IMR-90 (cell line): ENCODE data around the gene CILP. TPM values are rescaled to one million over a fixed set of nuclear protein-coding genes. Genes with fewer than 3 reads are reported as not detected.
"Not testable (repeated sequence)": the region's sequence is repeated elsewhere in the genome, so short reads cannot be mapped to it uniquely, and the experiment has no call there.

Source experiments
- ATAC-seq: fragments of 200-7000 bp; cut with Tn5 transposase; 2 replicates; pipeline ENCODE4 v1.9.1; 2020; ENCODE audit warnings: low read depth, mild to moderate bottlenecking, moderate library complexity
- BruUV-seq: library from RNA; stranded (reverse); fragments of 400-500 nt; replicated peaks from 2 replicates; lab custom pipeline; 2021; lab: Mats Ljungman, UMichigan
- CTCF ChIA-PET: fragments of 300-600 bp; formaldehyde crosslinking; extraction: SDS; loops from one replicate; lab custom pipeline; 2021; ENCODE audit warnings: antibody characterized with exemption; lab: Yijun Ruan, JAX
- POLR2A ChIA-PET: fragments of 300-600 bp; sonication (Branson Sonifier 250); formaldehyde crosslinking; loops from one replicate; lab custom pipeline; 2022; ENCODE audit warnings: antibody characterized with exemption; ENCODE audit not compliant: unreplicated experiment; lab: Charles Lee
- DNase-seq: peaks from one replicate; pipeline ENCODE4 v3.0.0; 2013
- H2AFZ ChIP-seq: replicated peaks from 2 replicates; pipeline ENCODE3; 2013; ENCODE audit warnings: low read length, mild to moderate bottlenecking; ENCODE audit not compliant: poor library complexity
- H2AK5ac ChIP-seq: 2 replicates; pipeline ENCODE4 v1.6.1; 2013; ENCODE audit warnings: low read depth, low read length, inconsistent platforms
- H2AK9ac ChIP-seq: replicated peaks from 2 replicates; pipeline ENCODE3; 2013; ENCODE audit warnings: mild to moderate bottlenecking, low read depth, low read length, moderate library complexity; ENCODE audit not compliant: poor library complexity
- H2BK120ac ChIP-seq: 2 replicates; pipeline ENCODE4 v1.6.1; 2013; ENCODE audit warnings: low read depth, low read length, inconsistent platforms
- H2BK15ac ChIP-seq: 3 replicates; pipeline ENCODE4 v1.6.1; 2013; ENCODE audit warnings: low read depth, low read length, inconsistent platforms
- H2BK20ac ChIP-seq: 2 replicates; pipeline ENCODE4 v1.6.1; 2013; ENCODE audit warnings: low read depth, mild to moderate bottlenecking, inconsistent platforms, low read length, moderate library complexity
- H2BK5ac ChIP-seq: 2 replicates; pipeline ENCODE4 v1.6.1; 2013; ENCODE audit warnings: mild to moderate bottlenecking, low read depth, low read length, inconsistent platforms; ENCODE audit not compliant: poor library complexity, severe bottlenecking
- H3K14ac ChIP-seq: replicated peaks from 2 replicates; pipeline ENCODE4 v1.6.1; 2013; ENCODE audit warnings: low read depth, low read length, inconsistent platforms
- H3K18ac ChIP-seq: 2 replicates; pipeline ENCODE4 v1.6.1; 2013; ENCODE audit warnings: low read depth, low read length, control low read depth
- H3K23ac ChIP-seq: 2 replicates; pipeline ENCODE4 v1.6.1; 2013; ENCODE audit warnings: low read depth, low read length, inconsistent platforms
- H3K27ac ChIP-seq: 2 replicates; pipeline ENCODE4 v1.5.1; 2013; ENCODE audit warnings: mild to moderate bottlenecking, control low read depth, low read length; ENCODE audit not compliant: insufficient read depth
- H3K27me3 ChIP-seq: 2 replicates; pipeline ENCODE4 v1.6.1; 2013; ENCODE audit warnings: low read length; ENCODE audit not compliant: control insufficient read depth, insufficient read depth
- H3K36me3 ChIP-seq: 2 replicates; pipeline ENCODE4 v1.6.1; 2013; ENCODE audit warnings: low read length, mixed read lengths; ENCODE audit not compliant: control insufficient read depth, insufficient read depth
- H3K4ac ChIP-seq: 2 replicates; pipeline ENCODE4 v1.6.1; 2013; ENCODE audit warnings: low read depth, low read length, inconsistent platforms
- H3K4me1 ChIP-seq: 2 replicates; pipeline ENCODE4 v1.6.1; 2013; ENCODE audit warnings: low read length, mixed read lengths; ENCODE audit not compliant: control insufficient read depth, insufficient read depth
- H3K4me2 ChIP-seq: 2 replicates; pipeline ENCODE4 v1.6.1; 2013; ENCODE audit warnings: low read depth, mild to moderate bottlenecking, control low read depth, low read length, moderate library complexity
- H3K4me3 ChIP-seq: 2 replicates; pipeline ENCODE4 v1.5.1; 2013; ENCODE audit warnings: low read depth, mild to moderate bottlenecking, control low read depth, low read length, moderate library complexity; ENCODE audit not compliant: insufficient read depth
- H3K56ac ChIP-seq: 2 replicates; pipeline ENCODE4 v1.6.1; 2013; ENCODE audit warnings: low read length, inconsistent platforms; ENCODE audit not compliant: insufficient read depth; ENCODE audit errors: extremely low read depth
- H3K79me1 ChIP-seq, 2 experiments: 2 replicates each; pipeline ENCODE4 v1.6.1; 2013; ENCODE audit warnings: low read length in 2 of 2, inconsistent platforms in 1 of 2, low read depth in 1 of 2
- H3K9ac ChIP-seq: 2 replicates; pipeline ENCODE4 v1.6.1; 2013; ENCODE audit warnings: low read depth, low read length, control low read depth
- H3K9me1 ChIP-seq: 2 replicates; pipeline ENCODE4 v1.6.1; 2013; ENCODE audit warnings: low read length, inconsistent platforms; ENCODE audit not compliant: insufficient read depth
- H3K9me3 ChIP-seq: 2 replicates; pipeline ENCODE4 v1.6.1; 2013; ENCODE audit warnings: low read length; ENCODE audit not compliant: control insufficient read depth, insufficient read depth
- H4K20me1 ChIP-seq: 2 replicates; pipeline ENCODE4 v1.6.1; 2013; ENCODE audit warnings: low read length, inconsistent platforms; ENCODE audit not compliant: insufficient read depth
- H4K5ac ChIP-seq: 2 replicates; pipeline ENCODE4 v1.6.1; 2013; ENCODE audit warnings: mild to moderate bottlenecking, low read depth, low read length, control low read depth
- H4K8ac ChIP-seq, 2 experiments: 2 replicates each; pipeline ENCODE4 v1.6.1; 2013; ENCODE audit warnings: low read depth in 2 of 2, low read length in 2 of 2, control low read depth in 1 of 2, inconsistent platforms in 1 of 2
- H4K91ac ChIP-seq: 2 replicates; pipeline ENCODE4 v1.6.1; 2013; ENCODE audit warnings: low read depth, low read length, inconsistent platforms; ENCODE audit not compliant: insufficient read depth
- WGBS, 2 experiments: methylation state at CpG; one replicate each; pipeline versions ENCODE4 v1.1.5 to v1.1.7; 2013; ENCODE audit warnings: missing lambda C conversion rate in 2 of 2; ENCODE audit not compliant: insufficient read length in 1 of 2; ENCODE audit errors: extremely low coverage in 2 of 2; 5-methylcytosine and 5-hydroxymethylcytosine counted together
- dilution Hi-C: fragments of 300-500 bp; cut with HindIII; formaldehyde crosslinking; loops from one replicate; pipeline ENCODE4 v1.14.3; 2018; ENCODE audit warnings: low sequenced_read_pairs; ENCODE audit not compliant: unreplicated experiment
- in situ Hi-C: fragments of 300-500 bp; cut with MboI; formaldehyde crosslinking; loops from 3 replicates; pipeline ENCODE4 v1.14.3; 2019; ENCODE audit warnings: low sequenced_read_pairs, inconsistent platforms, mixed read lengths
- intact Hi-C: fragments of 100-400 bp; cut with micrococcal nuclease; formaldehyde crosslinking; loops from 2 replicates; pipeline ENCODE4 v1.10.0; 2022
- polyA plus RNA-seq, 3 experiments: library from polyadenylated mRNA; depleted of rRNA; stranded (reverse); fragments of >200 nt; gene quantifications; 2 replicates each; pipeline ENCODE4 v1.2.3, GENCODE V29; 2012; ENCODE audit warnings: low replicate concordance in 1 of 3
- total RNA-seq: library from RNA; depleted of rRNA; stranded (reverse); fragments of >200 nt; gene quantifications from 2 replicates; pipeline ENCODE4 v1.2.3, GENCODE V29; 2012

CILP gene
- total and polyA plus RNA-seq, 2 of the 4 experiments (the other 2 are of a cell fraction) = under 0.01 to 0.02 TPM

- H3K9me3 ChIP-seq, H4K5ac ChIP-seq, H2BK20ac ChIP-seq, H3K4ac ChIP-seq, H3K9ac ChIP-seq, H2BK15ac ChIP-seq, H2BK120ac ChIP-seq, H4K91ac ChIP-seq, DNase-seq, H3K18ac ChIP-seq, H2AK9ac ChIP-seq, BruUV-seq, H3K27me3 ChIP-seq, H4K8ac ChIP-seq, H3K4me1 ChIP-seq, H3K4me2 ChIP-seq, H3K14ac ChIP-seq, H3K56ac ChIP-seq, H2AFZ ChIP-seq, H2AK5ac ChIP-seq, POLR2A ChIA-PET, in situ Hi-C loops, H3K4me3 ChIP-seq, ATAC-seq, H3K23ac ChIP-seq, H2BK5ac ChIP-seq, dilution Hi-C loops, H3K9me1 ChIP-seq, H3K27ac ChIP-seq: not testable (repeated sequence)
- no CpG with 5 or more reads among the region's 15 CpGs for WGBS, 2 experiments
- H4K20me1 ChIP-seq = peaks cover 28% of the 10 kb centered on the region
- CTCF ChIA-PET = interaction anchor here (0.6 kb wide), 1 partner anchor 14 kb away, joined by 3 read pairs; no protein-coding TSS in a partner anchor
- intact Hi-C loops = loop anchor here (2.0 to 5.0 kb wide), 2 partner anchors 127 to 149 kb away; no protein-coding TSS in a partner anchor
- peaks cover 14% of the 10 kb centered on the region for H3K36me3 ChIP-seq
- H3K79me1 ChIP-seq = peaks cover 5 to 42% of the 10 kb centered on the region in 2 experiments
These were observed 29.5 kb downstream of the CILP start for GRCh38 chr15:65181582-65182353.
